Activated CD4-positive, alpha-beta memory T cell treated with anti-CD3 and anti-CD28 coated beads, Interleukin-2, amount 10 ng/mL, durations not matched to agents 7 days and 5 days (primary cell): ENCODE data around the gene EEF1A2. TPM values are rescaled to one million over a fixed set of nuclear protein-coding genes. Genes with fewer than 3 reads are reported as not detected.
"Not testable (repeated sequence)": the region's sequence is repeated elsewhere in the genome, so short reads cannot be mapped to it uniquely, and the experiment has no call there.

Experiments
- CTCF ChIA-PET: fragments of 350-600 bp; sonication (Branson Sonifier 250); formaldehyde crosslinking; loops from one replicate; lab custom pipeline; 2021; ENCODE audit warnings: antibody characterized with exemption, inconsistent platforms; lab: Charles Lee
- POLR2A ChIA-PET: fragments of 350-600 bp; sonication (Branson Sonifier 250); formaldehyde crosslinking; loops from one replicate; lab custom pipeline; 2021; ENCODE audit warnings: antibody characterized with exemption; lab: Charles Lee
- DNase-seq: peaks from one replicate; pipeline ENCODE4 v3.0.0-alpha.2; 2020
- H3K27ac Mint-ChIP-seq: one replicate; pipeline ENCODE4 v1.8.0; 2021; ENCODE audit warnings: mild to moderate bottlenecking, mixed read lengths
- H3K27me3 Mint-ChIP-seq: one replicate; pipeline ENCODE4 v1.8.0; 2021; ENCODE audit warnings: mixed read lengths
- H3K36me3 Mint-ChIP-seq: one replicate; pipeline ENCODE4 v1.8.0; 2021; ENCODE audit warnings: low read depth, mixed read lengths
- H3K4me1 Mint-ChIP-seq: one replicate; pipeline ENCODE4 v1.8.0; 2021; ENCODE audit warnings: mixed read lengths
- H3K4me3 Mint-ChIP-seq: one replicate; pipeline ENCODE4 v1.8.0; 2021; ENCODE audit warnings: mild to moderate bottlenecking, mixed read lengths
- H3K9me3 Mint-ChIP-seq: one replicate; pipeline ENCODE4 v1.8.0; 2021; ENCODE audit warnings: mixed read lengths
- total RNA-seq, 2 experiments: library from RNA; stranded (reverse); gene quantifications; one replicate each; pipeline ENCODE4 v1.2.3, GENCODE V29; 2021

EEF1A2 gene
- total RNA-seq, 2 experiments from 2014 or later, result 2.0 to 2.6 TPM

- Mint-ChIP-seq H3K9me3 (peaks cover 6% of the 10 kb centered on the region), H3K27me3 (peaks cover 30% of the 10 kb centered on the region), H3K4me3 (no peak overlapping the region), H3K4me1 (peaks cover 6% of the 10 kb centered on the region), H3K27ac (no peak overlapping the region), H3K36me3 (peaks cover 11% of the 10 kb centered on the region)
- no peak for DNase-seq
- CTCF ChIA-PET, result interaction anchor here (1.2 kb wide), 1 partner anchor 20 kb away, joined by 4 read pairs; the partner anchor contains the start of gene PTK6
- POLR2A ChIA-PET, result no interaction called here
Observed at GRCh38 chr20:63517376-63518309, 18.8 kb upstream of the EEF1A2 start.

GRCh38 chr20:63514520-63514919 lies 15.6 kb upstream of the EEF1A2 start:
- H3K4me1 Mint-ChIP-seq, H3K4me3 Mint-ChIP-seq, POLR2A ChIA-PET, H3K27ac Mint-ChIP-seq, H3K36me3 Mint-ChIP-seq, H3K9me3 Mint-ChIP-seq, CTCF ChIA-PET, DNase-seq: not testable (repeated sequence)
- H3K27me3 Mint-ChIP-seq, result peaks cover 47% of the 10 kb centered on the region

- Mint-ChIP-seq H3K4me1 (peaks cover 3% of the 10 kb centered on the region), H3K36me3 (peaks cover 3% of the 10 kb centered on the region), H3K27me3 (peaks cover 54% of the 10 kb centered on the region), H3K9me3 (peaks cover 4% of the 10 kb centered on the region), H3K27ac (no peak overlapping the region), H3K4me3 (no peak overlapping the region)
- CTCF ChIA-PET, result no interaction called here
- POLR2A ChIA-PET, result no interaction called here
- DNase-seq, result no peak
Observed at GRCh38 chr20:63513207-63513606, 14.3 kb upstream of the EEF1A2 start.

- POLR2A ChIA-PET, result interaction anchor here (0.9 kb wide), 1 partner anchor 15 kb away, joined by 3 read pairs; no protein-coding TSS in a partner anchor
- Mint-ChIP-seq H3K27me3 (peaks cover 51% of the 10 kb centered on the region), H3K9me3 (no peaks in the 10 kb centered on the region), H3K36me3 (no peaks in the 10 kb centered on the region), H3K4me3 (no peak overlapping the region), H3K27ac (no peak overlapping the region), H3K4me1 (peaks cover 15% of the 10 kb centered on the region)
- CTCF ChIA-PET, result interaction anchor here (1.5 kb wide), 1 partner anchor 12 kb away, joined by 4 read pairs; no protein-coding TSS in a partner anchor
- no peak for DNase-seq
Observed at GRCh38 chr20:63509088-63509564, 10.2 kb upstream of the EEF1A2 start.

- Mint-ChIP-seq H3K9me3 (no peaks in the 10 kb centered on the region), H3K36me3 (no peaks in the 10 kb centered on the region), H3K4me1 (peaks cover 15% of the 10 kb centered on the region), H3K4me3 (no peak overlapping the region), H3K27me3 (peaks cover 47% of the 10 kb centered on the region), H3K27ac (no peak overlapping the region)
- POLR2A ChIA-PET, result interaction anchor here (0.9 to 1.8 kb wide), 2 partner anchors 12 to 16 kb away, joined by 3 to 8 read pairs; partner anchors contain the start of gene PPDPF
- DNase-seq, result no peak
- CTCF ChIA-PET, result interaction anchor here (0.7 to 1.5 kb wide), 2 partner anchors 11 to 74 kb away, joined by 3 to 4 read pairs; no protein-coding TSS in a partner anchor
Observed at GRCh38 chr20:63508072-63508768, 9.3 kb upstream of the EEF1A2 start.

GRCh38 chr20:63507083-63507743 lies 8.3 kb upstream of the EEF1A2 start:
- ChIA-PET CTCF (interaction anchor here (1.5 kb wide), 1 partner anchor 10 kb away, joined by 4 read pairs; no protein-coding TSS in a partner anchor), POLR2A (interaction anchor here (1.8 kb wide), 1 partner anchor 13 kb away, joined by 8 read pairs; the partner anchor contains the start of gene PPDPF)

GRCh38 chr20:63505723-63506122 lies 6.8 kb upstream of the EEF1A2 start:
- Mint-ChIP-seq H3K27ac (no peak overlapping the region), H3K9me3 (no peaks in the 10 kb centered on the region), H3K36me3 (no peaks in the 10 kb centered on the region), H3K4me3 (no peak overlapping the region), H3K27me3 (peaks cover 39% of the 10 kb centered on the region), H3K4me1 (peaks cover 15% of the 10 kb centered on the region)
- POLR2A ChIA-PET, result interaction anchor here (1.9 kb wide), 1 partner anchor 15 kb away, joined by 5 read pairs; the partner anchor contains the start of gene PPDPF
- DNase-seq, result no peak
- CTCF ChIA-PET, result interaction anchor here (1.6 kb wide), 1 partner anchor 9 kb away, joined by 6 read pairs; no protein-coding TSS in a partner anchor

More at GRCh38 chr20:63507083-63507743, 8.3 kb upstream of the EEF1A2 start:
- Mint-ChIP-seq H3K27ac (no peak overlapping the region), H3K36me3 (no peaks in the 10 kb centered on the region), H3K4me1 (peaks cover 15% of the 10 kb centered on the region), H3K4me3 (no peak overlapping the region), H3K9me3 (no peaks in the 10 kb centered on the region), H3K27me3 (peaks cover 41% of the 10 kb centered on the region)
- no peak for DNase-seq

GRCh38 chr20:63505281-63505680 lies 6.4 kb upstream of the EEF1A2 start:
- H3K9me3 Mint-ChIP-seq, result no peaks in the 10 kb centered on the region
- CTCF ChIA-PET, result interaction anchor here (1.6 kb wide), 1 partner anchor 9 kb away, joined by 6 read pairs; no protein-coding TSS in a partner anchor

GRCh38 chr20:63504642-63505041 lies 5.8 kb upstream of the EEF1A2 start:
- H3K27me3 Mint-ChIP-seq, result peaks cover 33% of the 10 kb centered on the region
- no peaks in the 10 kb centered on the region for H3K9me3 Mint-ChIP-seq
- no peak overlapping the region for H3K4me3 Mint-ChIP-seq
- H3K27ac Mint-ChIP-seq, result no peak overlapping the region
- ChIA-PET CTCF (interaction anchor here (1.1 to 1.6 kb wide), 2 partner anchors 8 to 33 kb away, joined by 3 to 6 read pairs; partner anchors contain the start of gene PTK6), POLR2A (interaction anchor here (1.9 kb wide), 1 partner anchor 16 kb away, joined by 5 read pairs; the partner anchor contains the start of gene PPDPF)
- no peaks in the 10 kb centered on the region for H3K36me3 Mint-ChIP-seq
- H3K4me1 Mint-ChIP-seq, result peaks cover 15% of the 10 kb centered on the region
- DNase-seq, result no peak

More at GRCh38 chr20:63505281-63505680, 6.4 kb upstream of the EEF1A2 start:
- H3K36me3 Mint-ChIP-seq, result no peaks in the 10 kb centered on the region
- peaks cover 15% of the 10 kb centered on the region for H3K4me1 Mint-ChIP-seq
- H3K27me3 Mint-ChIP-seq, result peaks cover 38% of the 10 kb centered on the region
- H3K27ac Mint-ChIP-seq, result no peak overlapping the region
- H3K4me3 Mint-ChIP-seq, result no peak overlapping the region
- POLR2A ChIA-PET, result interaction anchor here (1.9 kb wide), 1 partner anchor 15 kb away, joined by 5 read pairs; the partner anchor contains the start of gene PPDPF
- no peak for DNase-seq

- no peaks in the 10 kb centered on the region for H3K36me3 Mint-ChIP-seq
- H3K4me1 Mint-ChIP-seq, result peaks cover 15% of the 10 kb centered on the region
- H3K9me3 Mint-ChIP-seq, result no peaks in the 10 kb centered on the region
- no peak overlapping the region for H3K4me3 Mint-ChIP-seq
- H3K27ac Mint-ChIP-seq, result no peak overlapping the region
- H3K27me3 Mint-ChIP-seq, result peaks cover 26% of the 10 kb centered on the region
- DNase-seq, result no peak
- POLR2A ChIA-PET, result no interaction called here
- CTCF ChIA-PET, result interaction anchor here (1.1 kb wide), 1 partner anchor 34 kb away, joined by 3 read pairs; the partner anchor contains the start of gene PTK6
Observed at GRCh38 chr20:63503524-63503923, 4.6 kb upstream of the EEF1A2 start.

- Mint-ChIP-seq H3K27ac (no peak overlapping the region), H3K9me3 (no peaks in the 10 kb centered on the region), H3K4me3 (no peak overlapping the region), H3K36me3 (no peaks in the 10 kb centered on the region), H3K4me1 (peaks cover 7% of the 10 kb centered on the region), H3K27me3 (peaks cover 24% of the 10 kb centered on the region)
- ChIA-PET POLR2A (no interaction called here), CTCF (no interaction called here)
- no peak for DNase-seq
Observed at GRCh38 chr20:63502671-63503172, 3.8 kb upstream of the EEF1A2 start.
